ENCODE measurements around the gene SDHD. TPM values are rescaled to one million over a fixed set of nuclear protein-coding genes. Genes with fewer than 3 reads are reported as not detected.
"Not testable (repeated sequence)": the region's sequence is repeated elsewhere in the genome, so short reads cannot be mapped to it uniquely, and the experiment has no call there.

SDHD gene
- 113 TPM for total RNA-seq

GRCh38 chr11:112086422-112087191 lies at the start of gene SDHD, which contains the start of gene TIMM8B:
Gene SDHD (plus strand): TSS chr11:112086873. CDS start chr11:112086908, 35 bp downstream.
Gene TIMM8B (minus strand): TSS chr11:112086756. CDS start chr11:112086723, 33 bp downstream.
- peak; percentile 98 for DNase-seq (ENCODE audit: low spot score)

DNA sequence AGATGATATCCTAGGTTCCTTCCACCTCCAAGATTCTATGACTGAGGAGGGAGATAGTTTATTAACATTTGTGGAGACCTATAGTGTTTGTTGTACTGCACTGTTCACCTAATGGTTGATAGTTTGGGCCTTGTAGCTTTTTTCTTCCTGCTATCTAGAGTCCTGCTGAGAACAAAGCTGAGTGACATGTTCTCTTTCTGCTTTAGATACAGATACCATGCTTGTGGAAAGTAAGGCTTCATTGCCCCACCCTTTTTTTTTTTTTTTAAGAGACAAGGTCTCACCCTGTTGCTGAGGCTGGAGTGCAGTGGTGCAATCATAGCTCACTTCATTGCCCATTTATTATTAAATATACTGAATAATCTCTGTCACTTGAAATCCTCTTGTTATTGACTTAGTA lies 49.1 kb upstream of the SDHD start:
- no peak for DNase-seq (ENCODE audit: low spot score)

DNA sequence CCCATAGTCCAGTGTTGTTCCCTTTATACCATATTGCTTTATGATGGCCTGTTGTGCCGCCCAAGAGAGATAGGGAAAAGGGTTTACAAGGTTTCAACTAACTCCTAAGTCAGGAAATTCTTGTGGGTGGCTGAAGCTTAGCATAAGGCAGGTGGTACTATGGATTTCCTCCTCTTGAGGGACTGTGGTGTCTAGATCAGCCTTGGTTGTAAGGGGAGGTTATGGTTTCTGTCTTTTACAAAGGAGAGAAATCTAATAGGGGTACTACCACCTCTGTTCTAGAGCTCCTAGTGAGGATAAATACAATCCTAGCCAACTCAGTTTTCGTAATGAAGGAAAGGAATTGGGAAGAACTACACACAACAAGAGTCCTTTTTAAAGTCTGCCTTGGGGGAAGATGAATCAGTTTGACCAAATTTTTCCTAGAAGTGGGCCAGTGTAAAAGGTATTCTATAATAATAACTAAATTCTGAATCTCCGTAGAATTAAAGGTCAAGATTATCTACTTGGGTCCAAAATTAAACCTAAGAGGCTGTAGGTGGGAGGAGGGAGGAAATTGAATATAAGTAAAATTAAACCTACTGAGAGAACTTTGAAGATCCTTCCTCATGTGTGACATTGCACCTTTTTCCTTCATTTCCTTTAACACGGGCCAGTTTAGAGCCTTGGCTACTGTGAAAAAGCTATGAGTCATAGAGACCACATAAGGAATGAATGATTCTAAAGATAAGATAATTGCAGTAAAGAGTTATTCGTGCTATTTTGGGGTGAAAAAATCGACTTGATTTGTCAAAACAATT lies 44.3 kb upstream of the SDHD start:
- no peak for DNase-seq (ENCODE audit: low spot score)

GRCh38 chr11:112042961-112043304 lies 43.7 kb upstream of the SDHD start:
- no peak for DNase-seq (ENCODE audit: low spot score)

DNA sequence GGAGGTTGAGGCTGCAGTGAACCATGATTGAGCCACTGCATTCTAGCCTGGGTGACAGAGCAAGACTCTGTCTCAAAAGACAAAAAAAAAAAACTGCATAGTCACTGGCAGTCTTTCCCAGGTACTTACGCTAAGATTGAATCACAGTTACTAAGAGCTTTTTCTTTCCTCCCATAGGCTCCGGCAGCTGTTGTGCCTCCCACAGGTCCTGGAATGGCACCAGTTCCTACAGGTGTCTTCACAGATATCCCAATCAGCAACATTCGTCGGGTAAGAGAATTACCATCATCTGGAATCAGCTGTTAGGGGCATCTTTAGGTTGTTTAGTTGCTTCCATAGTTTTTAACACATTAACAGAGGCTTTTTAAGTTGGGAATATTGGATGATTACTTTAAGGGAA lies 41.7 kb upstream of the SDHD start:
- DNase-seq (ENCODE audit: low spot score): no peak

DNA sequence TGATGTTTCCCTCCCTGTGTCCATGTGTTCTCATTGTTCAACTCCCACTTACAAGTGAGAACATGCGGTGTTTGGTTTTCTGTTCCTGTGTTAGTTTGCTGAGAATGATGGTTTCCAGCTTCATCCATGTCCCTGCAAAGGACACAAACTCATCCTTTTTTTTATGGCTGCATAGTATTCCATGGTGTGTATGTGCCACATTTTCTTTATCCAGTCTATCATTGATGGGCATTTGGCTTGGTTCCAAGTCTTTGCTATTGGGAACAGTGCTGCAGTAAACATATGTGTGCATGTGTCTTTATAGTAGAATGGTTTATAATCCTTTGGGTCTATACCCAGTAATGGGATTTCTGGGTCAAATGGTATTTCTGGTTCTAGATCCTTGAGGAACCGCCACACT lies 40.0 kb upstream of the SDHD start:
- not testable (repeated sequence) for DNase-seq (ENCODE audit: low spot score)

DNA sequence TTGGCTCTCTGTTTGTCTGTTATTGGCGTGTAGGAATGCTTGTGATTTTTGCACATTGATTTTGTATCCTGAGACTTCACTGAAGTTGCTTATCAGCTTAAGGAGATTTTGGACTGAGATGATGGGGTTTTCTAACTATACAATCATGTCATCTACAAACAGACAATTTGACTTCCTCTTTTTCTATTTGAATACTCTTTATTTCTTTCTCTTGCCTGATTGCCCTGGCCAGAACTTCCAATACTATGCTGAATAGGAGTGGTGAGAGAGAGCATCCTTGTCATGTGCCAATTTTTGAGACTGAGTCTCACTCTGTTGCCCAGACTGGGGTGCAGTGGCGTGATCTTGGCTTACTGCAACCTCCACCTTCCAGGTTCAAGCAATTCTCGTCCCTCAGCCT lies 38.4 kb upstream of the SDHD start:
- not testable (repeated sequence) for DNase-seq (ENCODE audit: low spot score)

DNA sequence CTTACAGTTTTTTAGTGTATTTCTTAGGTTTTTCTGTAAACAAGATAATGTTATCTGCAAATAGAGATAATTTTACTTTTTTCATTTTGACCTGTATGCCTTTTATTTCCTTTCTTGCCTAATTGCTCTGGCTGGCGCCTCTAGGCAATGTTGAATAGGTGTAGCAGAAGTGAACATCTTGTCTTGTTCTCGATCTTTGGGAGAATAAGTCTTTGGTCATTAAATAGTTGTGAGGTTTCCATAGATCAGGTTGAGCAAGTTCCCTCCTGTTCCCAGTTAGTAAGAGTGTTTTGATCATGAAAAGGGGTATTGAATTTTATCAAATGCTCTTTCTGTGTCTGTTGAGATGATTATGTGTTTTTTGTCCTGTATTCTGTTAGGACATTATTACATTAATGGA lies 36.9 kb upstream of the SDHD start:
- no peak for DNase-seq (ENCODE audit: low spot score)

- DNase-seq (ENCODE audit: low spot score): no peak
These were observed 36.0 kb upstream of the SDHD start for GRCh38 chr11:112050721-112051120.

DNA sequence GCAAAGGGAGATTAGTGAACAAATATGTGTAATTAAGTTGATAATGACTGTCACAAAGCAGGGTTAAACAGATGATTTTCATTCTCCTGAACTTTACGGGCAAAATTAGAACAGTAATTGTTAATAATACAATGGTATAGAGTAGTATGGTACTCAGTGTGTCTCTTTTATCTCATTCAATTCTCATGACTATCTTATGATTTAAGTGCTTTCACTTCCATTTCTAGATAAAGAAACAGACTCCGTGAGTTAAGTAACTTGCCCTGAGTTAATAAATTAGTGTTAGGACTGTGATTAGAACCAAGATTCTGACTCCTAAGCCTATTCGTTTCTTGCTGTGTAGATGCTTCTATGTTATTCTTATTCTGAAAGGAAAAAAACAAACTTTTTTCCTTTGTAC lies 34.9 kb upstream of the SDHD start:
- no peak for DNase-seq (ENCODE audit: low spot score)

- no peak for DNase-seq (ENCODE audit: low spot score)
These were observed 29.5 kb upstream of the SDHD start for GRCh38 chr11:112057170-112057569.

- no peak for DNase-seq (ENCODE audit: low spot score)
These were observed 28.6 kb upstream of the SDHD start for GRCh38 chr11:112058103-112058502.

GRCh38 chr11:112062923-112063322 lies 23.8 kb upstream of the SDHD start:
- DNase-seq (ENCODE audit: low spot score): no peak

GRCh38 chr11:112073941-112074811 lies 12.5 kb upstream of the SDHD start, which contains the start of the genes NKAPD1 and PIH1D2:
Gene NKAPD1 (plus strand): TSS chr11:112074299. CDS start chr11:112075575, 1,276 bp downstream.
Gene PIH1D2 (minus strand): TSS chr11:112074017. CDS start chr11:112073174, 843 bp downstream.
- DNase-seq (ENCODE audit: low spot score): peak; percentile 75

DNA sequence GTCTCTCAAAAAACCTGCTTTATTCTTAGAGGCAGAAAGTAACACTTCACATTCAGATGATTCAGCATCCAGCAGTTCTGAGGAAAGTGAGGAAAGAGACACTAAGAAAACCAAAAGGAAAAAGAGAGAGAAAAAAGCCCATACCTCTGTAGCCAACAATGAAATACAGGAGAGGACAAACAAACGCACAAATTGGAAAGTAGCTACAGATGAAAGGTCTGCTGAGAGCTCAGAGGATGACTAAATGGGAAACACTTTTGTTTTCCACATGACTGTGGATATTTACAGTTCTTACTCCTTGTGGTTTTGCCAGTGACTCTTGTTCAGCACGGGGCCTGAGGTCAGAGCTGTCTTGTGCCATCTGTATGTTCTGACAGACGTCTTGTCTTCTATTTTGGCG lies 3.9 kb upstream of the SDHD start:
- DNase-seq (ENCODE audit: low spot score): no peak

DNA sequence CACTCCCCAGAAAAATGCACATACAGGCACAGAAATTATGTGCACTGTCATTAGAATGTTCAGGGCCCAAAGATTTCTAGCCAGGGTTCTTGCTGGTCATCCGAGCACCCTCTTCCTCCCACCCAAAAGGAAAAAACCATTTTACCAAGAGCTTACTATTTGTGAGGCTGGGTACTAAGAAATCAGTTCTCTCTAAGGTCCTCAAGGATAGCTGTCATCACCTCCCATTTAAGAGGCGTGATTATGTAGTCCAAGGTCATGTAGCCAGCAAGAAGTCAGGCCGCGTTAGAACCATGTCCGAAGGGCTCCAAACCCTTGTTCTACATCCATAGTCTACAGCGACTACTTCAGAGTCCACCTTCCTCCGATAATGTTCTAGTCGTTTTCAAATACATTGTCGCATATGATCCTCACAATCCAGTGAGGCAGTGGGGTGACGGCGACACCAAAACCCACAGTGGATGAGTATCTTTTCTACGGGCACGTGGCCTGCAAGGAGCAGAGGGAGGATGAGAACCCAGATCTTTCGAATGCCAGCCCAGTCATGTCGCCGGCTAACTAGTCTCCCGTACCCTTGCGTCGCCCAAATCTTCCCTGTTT lies 751 bp upstream of the SDHD start:
- no peak for DNase-seq (ENCODE audit: low spot score)

DNA sequence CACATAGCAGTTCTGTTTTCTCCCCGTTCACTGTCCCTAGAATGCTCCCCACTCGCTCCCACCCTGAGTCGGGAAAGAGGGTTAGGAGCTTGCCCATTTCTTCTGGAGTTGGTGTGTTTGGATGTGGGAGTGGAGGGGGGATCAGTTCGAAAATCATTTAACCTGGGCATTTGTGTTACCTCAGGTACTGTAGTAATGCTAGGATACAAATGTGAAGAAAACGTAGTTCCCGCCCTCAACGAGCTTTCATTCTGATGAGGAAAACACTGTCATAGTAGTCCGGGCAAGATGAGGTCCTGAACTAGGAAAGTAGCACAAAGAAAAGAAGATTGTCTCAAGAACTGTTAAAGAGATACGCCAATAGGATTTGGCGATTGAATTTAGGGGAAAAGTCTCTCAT lies 539 bp downstream of the SDHD start:
- DNase-seq (ENCODE audit: low spot score): no peak

DNA sequence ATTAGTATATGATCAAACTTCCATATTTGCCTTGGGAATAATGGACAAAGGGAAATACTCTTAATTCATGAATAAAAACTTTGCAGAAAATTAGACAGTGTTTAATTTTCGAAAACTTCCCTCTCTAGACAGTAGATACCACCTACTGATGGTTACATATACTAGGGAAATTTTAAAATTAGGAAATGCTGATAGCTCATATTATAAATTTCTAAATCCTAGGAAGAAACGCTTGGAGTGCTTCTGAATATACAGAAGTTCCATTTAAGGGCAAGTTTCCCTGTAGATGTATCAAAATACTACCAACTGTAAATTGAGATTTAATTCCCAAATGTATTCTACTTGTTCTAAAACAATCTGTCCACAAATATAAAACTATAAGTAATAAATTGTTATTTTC lies 8.6 kb downstream of the SDHD start:
- DNase-seq (ENCODE audit: low spot score): not testable (repeated sequence)

GRCh38 chr11:112096194-112096593 lies 9.5 kb downstream of the SDHD start:
- no peak for DNase-seq (ENCODE audit: low spot score)

DNA sequence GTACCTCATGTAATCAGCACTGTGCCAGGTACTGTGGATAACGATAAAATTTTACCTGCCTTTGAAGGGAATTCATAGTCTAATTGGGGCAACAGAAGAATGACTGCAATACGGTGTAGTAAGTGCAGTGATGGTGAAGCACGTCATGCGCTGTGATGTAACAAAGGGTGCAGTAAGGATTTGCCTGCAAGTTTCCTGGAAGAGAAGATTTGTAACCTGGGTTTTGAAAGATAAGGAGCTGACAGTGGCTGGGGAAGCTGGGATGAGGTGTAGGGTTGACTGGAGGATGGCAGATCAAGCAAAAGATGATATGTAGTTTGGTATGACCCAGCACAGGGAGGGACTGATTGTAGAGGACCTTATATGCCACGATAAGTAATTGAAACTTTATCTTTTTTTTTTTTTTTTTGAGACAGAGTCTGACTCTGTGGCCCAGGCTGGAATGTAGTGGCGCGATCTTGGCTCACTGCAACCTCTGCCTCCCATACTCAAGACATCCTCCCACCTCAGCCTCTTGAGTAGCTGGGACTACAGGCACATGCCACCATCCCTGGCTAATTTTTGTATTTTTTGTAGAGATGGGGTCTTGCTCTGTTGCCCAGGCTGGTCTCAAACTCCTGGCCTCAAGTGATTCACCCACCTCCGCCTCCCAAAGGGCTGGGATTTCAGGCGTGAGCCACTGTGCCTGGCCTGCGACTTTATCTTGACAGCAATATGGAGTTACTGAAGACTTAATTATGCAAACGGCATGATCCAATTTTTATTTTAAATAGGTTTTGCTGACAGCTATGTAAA lies 11.3 kb downstream of the SDHD start:
- no peak for DNase-seq (ENCODE audit: low spot score)

DNA sequence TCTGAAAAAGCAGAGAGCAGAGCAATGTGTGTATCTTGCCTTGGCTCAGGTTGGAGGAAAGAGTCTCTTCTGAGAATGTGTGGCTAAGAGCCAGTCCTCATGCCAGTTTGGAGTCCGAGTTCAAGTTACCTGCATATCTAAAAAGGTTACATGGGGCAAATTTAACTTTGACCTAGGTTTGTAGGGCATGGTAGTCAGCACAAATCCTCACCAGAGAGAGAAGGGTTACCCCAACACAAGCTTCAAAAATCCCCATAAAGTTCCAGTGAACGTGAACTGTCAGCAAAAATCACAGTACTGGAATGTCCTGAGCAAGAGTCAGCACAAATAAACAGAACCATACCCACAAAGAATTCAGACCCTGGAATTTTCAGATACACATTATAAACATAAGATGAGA lies 13.8 kb downstream of the SDHD start:
- DNase-seq (ENCODE audit: low spot score): no peak
